HCT116 (cell line): Measurements from ENCODE around the gene RNF220. TPM values are rescaled to one million over a fixed set of nuclear protein-coding genes. Genes with fewer than 3 reads are reported as not detected.

Experiments used
- ATAC-seq: fragments of 200-7000 bp; cut with Tn5 transposase; 2 replicates; pipeline ENCODE4 v1.9.1; 2020; ENCODE audit warnings: mild to moderate bottlenecking, moderate library complexity
- BruUV-seq: library from RNA; stranded (reverse); fragments of 400-500 nt; replicated peaks from 2 replicates; lab custom pipeline; 2021; lab: Mats Ljungman, UMichigan
- CTCF ChIA-PET: fragments of 300-600 bp; sonication (Branson Sonifier 250); formaldehyde crosslinking; loops from one replicate; lab custom pipeline; 2021; ENCODE audit warnings: antibody characterized with exemption; lab: Charles Lee
- POLR2A ChIA-PET: fragments of 300-600, 350-600 bp; sonication (Branson Sonifier 250); formaldehyde crosslinking; loops from one replicate; lab custom pipeline; 2021; ENCODE audit warnings: antibody characterized with exemption; lab: Charles Lee
- RAD21 ChIA-PET, 2 experiments: fragments of 300-600 bp; sonication (Branson Sonifier 250); formaldehyde crosslinking; loops; one replicate each; lab custom pipeline; 2023; ENCODE audit warnings: low total read pairs in 2 of 2; ENCODE audit not compliant: uncharacterized antibody in 2 of 2, unreplicated experiment in 2 of 2, low non-redundant PET in 1 of 2; lab: Charles Lee
- DNase-seq: peaks from one replicate; pipeline ENCODE4 v3.0.0-alpha.2; 2010; ENCODE audit warnings: low read depth, low spot score
- H2AFZ ChIP-seq: fragments of 200-600 bp; shearing (Covaris generic), sonication (generic); 2 replicates; pipeline ENCODE4 v1.6.1; 2017; ENCODE audit warnings: low read depth, mixed run types, mixed read lengths, antibody characterized with exemption, low read length; ENCODE audit not compliant: poor library complexity, severe bottlenecking
- H3K27ac ChIP-seq: 2 replicates; pipeline ENCODE4 v1.5.1; 2012; ENCODE audit warnings: low read depth, low read length
- H3K27me3 ChIP-seq: fragments of 200-600 bp; sonication (generic); 2 replicates; pipeline ENCODE4 v1.6.1; 2016; ENCODE audit warnings: mixed run types, low read length, mixed read lengths; ENCODE audit not compliant: insufficient read depth
- H3K36me3 ChIP-seq, 2 experiments: fragments of 200-500 bp in 1 of 2; fragments of 200-600 bp in 1 of 2; sonication (Bioruptor generic) in 1 of 2; sonication (generic) in 1 of 2; 2 replicates each; pipeline versions ENCODE4 v1.5.1 to v1.6.1; 2014 to 2016; ENCODE audit warnings: low read length in 2 of 2, inconsistent platforms in 1 of 2, mixed read lengths in 1 of 2, mixed run types in 1 of 2; ENCODE audit not compliant: insufficient read depth in 2 of 2, control insufficient read depth in 1 of 2
- H3K4me1 ChIP-seq, 2 experiments: fragments of 200-600 bp in 1 of 2; sonication (generic) in 1 of 2; 2 replicates each; pipeline versions ENCODE4 v1.5.1 to v1.6.1; 2012 to 2017; ENCODE audit warnings: low read length in 2 of 2, inconsistent platforms in 1 of 2, mild to moderate bottlenecking in 1 of 2, mixed read lengths in 1 of 2, mixed run types in 1 of 2, moderate library complexity in 1 of 2; ENCODE audit not compliant: insufficient read depth in 2 of 2, control insufficient read depth in 1 of 2
- H3K4me2 ChIP-seq: fragments of 200-600 bp; sonication (generic); 2 replicates; pipeline ENCODE4 v1.6.1; 2017; ENCODE audit warnings: mixed run types, low read length, mixed read lengths
- H3K4me3 ChIP-seq, 2 experiments: fragments of 200-600 bp in 1 of 2; sonication (generic) in 1 of 2; replicated peaks in 1 of 2; 2 replicates each; pipeline ENCODE4 v1.5.1; 2011 to 2016; ENCODE audit warnings: low read length in 2 of 2, control low read depth in 1 of 2, low read depth in 1 of 2, mild to moderate bottlenecking in 1 of 2, mixed read lengths in 1 of 2, mixed run types in 1 of 2
- H3K79me2 ChIP-seq: fragments of 200-600 bp; sonication (generic); 2 replicates; pipeline ENCODE4 v1.6.1; 2017; ENCODE audit warnings: mild to moderate bottlenecking, mixed run types, low read length, moderate library complexity, mixed read lengths; ENCODE audit not compliant: insufficient read depth
- H3K9ac ChIP-seq: fragments of 200-600 bp; sonication (generic); 2 replicates; pipeline ENCODE4 v1.6.1; 2016; ENCODE audit warnings: low read length, mixed read lengths
- H3K9me2 ChIP-seq: fragments of 200-600 bp; sonication (generic), shearing (Covaris generic); 2 replicates; pipeline ENCODE4 v1.6.1; 2017; ENCODE audit warnings: mixed run types, mild to moderate bottlenecking, moderate library complexity; ENCODE audit not compliant: insufficient read depth
- H3K9me3 ChIP-seq, 2 experiments: fragments of 200-500 bp in 1 of 2; fragments of 200-600 bp in 1 of 2; sonication (Bioruptor generic) in 1 of 2; sonication (generic) in 1 of 2; 2 replicates each; pipeline ENCODE4 v1.6.1; 2014 to 2017; ENCODE audit warnings: low read length in 2 of 2, mixed read lengths in 2 of 2, inconsistent platforms in 1 of 2, low read depth in 1 of 2, mild to moderate bottlenecking in 1 of 2, mixed run types in 1 of 2, moderate library complexity in 1 of 2; ENCODE audit not compliant: control insufficient read depth in 1 of 2, insufficient read depth in 1 of 2
- H4K20me1 ChIP-seq: fragments of 200-600 bp; sonication (generic), shearing (Covaris generic); 2 replicates; pipeline ENCODE4 v1.6.1; 2017; ENCODE audit warnings: mixed run types, mild to moderate bottlenecking, moderate library complexity; ENCODE audit not compliant: insufficient read depth
- CEBPB ChIP-seq: IDR thresholded peaks from 2 replicates; pipeline ENCODE4 v1.6.1; 2012; ENCODE audit warnings: low read depth
- CTCF ChIP-seq, 3 experiments: fragments of 200-600 bp in 1 of 3; sonication (generic) in 1 of 3; IDR thresholded peaks in 2 of 3; conservative IDR thresholded peaks in 1 of 3; 2 replicates each; pipeline ENCODE4 v1.5.1; 2012 to 2017; ENCODE audit warnings: low read depth in 2 of 3, low read length in 2 of 3, antibody characterized with exemption in 1 of 3, borderline replicate concordance in 1 of 3, control low read depth in 1 of 3, mild to moderate bottlenecking in 1 of 3, mixed read lengths in 1 of 3, mixed run types in 1 of 3, moderate library complexity in 1 of 3; ENCODE audit not compliant: insufficient read depth in 1 of 3
- EZH2phosphoT487 ChIP-seq: fragments of 200-600 bp; IDR thresholded peaks from 2 replicates; pipeline ENCODE4 v1.6.1; 2018; ENCODE audit warnings: antibody characterized with exemption, borderline replicate concordance
- POLR2AphosphoS5 ChIP-seq: IDR thresholded peaks from 2 replicates; pipeline ENCODE4 v1.6.1; 2011; ENCODE audit warnings: mild to moderate bottlenecking, low read depth, low read length, moderate library complexity
- RAD21 ChIP-seq: IDR thresholded peaks from 2 replicates; pipeline ENCODE4 v1.6.1; 2012; ENCODE audit warnings: low read depth, mild to moderate bottlenecking
- SP1 ChIP-seq: IDR thresholded peaks from 2 replicates; pipeline ENCODE4 v1.6.1; 2012; ENCODE audit warnings: low read depth
- SRF ChIP-seq: IDR thresholded peaks from 2 replicates; pipeline ENCODE4 v1.6.1; 2012; ENCODE audit warnings: low read depth
- TCF7L2 ChIP-seq: IDR thresholded peaks from 2 replicates; pipeline ENCODE4 v1.7.0; 2011; ENCODE audit warnings: borderline replicate concordance, inconsistent platforms; ENCODE audit not compliant: insufficient read depth, insufficient read length; ENCODE audit errors: extremely low read depth
- ZBTB33 ChIP-seq: IDR thresholded peaks from 2 replicates; pipeline ENCODE4 v1.6.1; 2011; ENCODE audit warnings: mild to moderate bottlenecking, low read length, moderate library complexity; ENCODE audit not compliant: insufficient replicate concordance; ENCODE audit errors: extremely low read depth
- ZNF274 ChIP-seq: fragments of 200-500 bp; sonication (Bioruptor generic); IDR thresholded peaks from 2 replicates; pipeline ENCODE4 v1.6.1; 2014; ENCODE audit warnings: mild to moderate bottlenecking, low read depth, low read length, inconsistent platforms
- intact Hi-C: fragments of 100-400 bp; cut with micrococcal nuclease; formaldehyde crosslinking; loops from 2 replicates; pipeline ENCODE4 v1.10.0; 2022
- total RNA-seq: library from RNA; stranded (reverse); gene quantifications from one replicate; pipeline ENCODE4 v1.2.1, GENCODE V29; 2021; ENCODE audit not compliant: unreplicated experiment
- TF ChIP-seq, protein P1 (sequence below): IDR thresholded peaks from 2 replicates; pipeline ENCODE4 v1.6.1; 2012

RNF220 gene
- total RNA-seq, 1 experiment from 2014 or later: 84.5 TPM

- no peak overlapping the region for H3K4me3 ChIP-seq
- ATAC-seq: no peak
- ChIA-PET CTCF (no interaction called here), POLR2A (no interaction called here), RAD21 (no interaction called here)
- H3K9me2 ChIP-seq: no peaks in the 10 kb centered on the region
- H2AFZ ChIP-seq: no peak overlapping the region
- DNase-seq: no peak
- no TSS peak for BruUV-seq
- H3K4me2 ChIP-seq: no peak overlapping the region
- H3K36me3 ChIP-seq: no peaks in the 10 kb centered on the region
- no peak overlapping the region for H3K9ac ChIP-seq
- H3K4me1 ChIP-seq: peaks cover 33 to 54% of the 10 kb centered on the region in 2 experiments
- no peaks in the 10 kb centered on the region for H3K9me3 ChIP-seq
- H3K79me2 ChIP-seq: no peaks in the 10 kb centered on the region
- H4K20me1 ChIP-seq: no peaks in the 10 kb centered on the region
- intact Hi-C loops: no loop called here
- TF ChIP-seq SRF (no peak), RAD21 (no peak), CTCF (IDR thresholded peaks at IDR 0.05 in 2 of 3, conservative IDR thresholded peaks at IDR 0.05 in 1 of 3; ENCODE audit: borderline replicate concordance in 1 of 3, insufficient read depth in 1 of 3, low read depth in 2 of 3, low read length in 2 of 3) (no peak)
- no peaks in the 10 kb centered on the region for H3K27me3 ChIP-seq
- no peak overlapping the region for H3K27ac ChIP-seq
Measured at GRCh38 chr1:44547837-44548236, 142.8 kb downstream of the RNF220 start.

DNA sequence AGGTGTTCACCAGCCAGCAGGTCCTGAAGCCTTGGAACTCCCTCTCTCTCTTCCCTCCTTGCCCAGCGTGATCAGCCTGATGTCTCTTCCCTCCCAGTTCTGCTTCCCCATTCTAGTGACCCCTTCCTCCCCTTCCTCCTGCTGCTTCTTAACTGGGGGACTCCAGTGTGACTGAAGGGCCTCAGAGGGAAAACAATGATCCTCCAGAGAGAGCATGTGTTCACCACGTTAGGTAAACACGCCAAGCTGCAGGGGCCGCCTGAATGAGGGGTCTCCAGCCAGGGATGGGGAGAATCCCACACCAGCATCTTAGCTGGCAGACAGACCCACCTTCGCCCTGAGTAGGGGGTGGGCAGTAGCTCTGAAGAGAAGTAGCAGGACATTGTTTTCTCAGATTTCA, 144.5 kb downstream of the RNF220 start:
- CTCF ChIA-PET: no interaction called here
- Histone ChIP-seq H2AFZ (no peak overlapping the region), H4K20me1 (no peaks in the 10 kb centered on the region), H3K9me2 (no peaks in the 10 kb centered on the region), H3K4me2 (no peak overlapping the region), H3K79me2 (no peaks in the 10 kb centered on the region), H3K27me3 (no peaks in the 10 kb centered on the region), H3K9me3 (no peaks in the 10 kb centered on the region), H3K4me3 (no peak overlapping the region), H3K4me1 (peaks cover 48 to 62% of the 10 kb centered on the region in 2 experiments), H3K9ac (no peak overlapping the region), H3K36me3 (no peaks in the 10 kb centered on the region), H3K27ac (no peak overlapping the region)
- POLR2A ChIA-PET: no interaction called here
- intact Hi-C loops: no loop called here
- TF ChIP-seq ZNF274: no peak
- TF ChIP-seq, protein P1, sequence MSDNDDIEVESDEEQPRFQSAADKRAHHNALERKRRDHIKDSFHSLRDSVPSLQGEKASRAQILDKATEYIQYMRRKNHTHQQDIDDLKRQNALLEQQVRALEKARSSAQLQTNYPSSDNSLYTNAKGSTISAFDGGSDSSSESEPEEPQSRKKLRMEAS: no peak
- TF ChIP-seq CEBPB: no peak
- no peak for TF ChIP-seq TCF7L2
- TF ChIP-seq ZBTB33: no peak
- no peak for TF ChIP-seq POLR2AphosphoS5
- no peak for TF ChIP-seq SP1
- TF ChIP-seq EZH2phosphoT487: no peak
- no peak for DNase-seq
- BruUV-seq: no TSS peak
- RAD21 ChIA-PET: no interaction called here
- no peak for ATAC-seq
